NCI-H146 treated with DMSO at 0.1 percent for 48 hours (cell line): ENCODE data around the gene NLRP9.

Source experiments
- DNase-seq: peaks from one replicate; lab custom pipeline; 2025; ENCODE audit not compliant: unreplicated experiment; lab: John Stamatoyannopoulos, UW

The NLRP9 gene

DNA sequence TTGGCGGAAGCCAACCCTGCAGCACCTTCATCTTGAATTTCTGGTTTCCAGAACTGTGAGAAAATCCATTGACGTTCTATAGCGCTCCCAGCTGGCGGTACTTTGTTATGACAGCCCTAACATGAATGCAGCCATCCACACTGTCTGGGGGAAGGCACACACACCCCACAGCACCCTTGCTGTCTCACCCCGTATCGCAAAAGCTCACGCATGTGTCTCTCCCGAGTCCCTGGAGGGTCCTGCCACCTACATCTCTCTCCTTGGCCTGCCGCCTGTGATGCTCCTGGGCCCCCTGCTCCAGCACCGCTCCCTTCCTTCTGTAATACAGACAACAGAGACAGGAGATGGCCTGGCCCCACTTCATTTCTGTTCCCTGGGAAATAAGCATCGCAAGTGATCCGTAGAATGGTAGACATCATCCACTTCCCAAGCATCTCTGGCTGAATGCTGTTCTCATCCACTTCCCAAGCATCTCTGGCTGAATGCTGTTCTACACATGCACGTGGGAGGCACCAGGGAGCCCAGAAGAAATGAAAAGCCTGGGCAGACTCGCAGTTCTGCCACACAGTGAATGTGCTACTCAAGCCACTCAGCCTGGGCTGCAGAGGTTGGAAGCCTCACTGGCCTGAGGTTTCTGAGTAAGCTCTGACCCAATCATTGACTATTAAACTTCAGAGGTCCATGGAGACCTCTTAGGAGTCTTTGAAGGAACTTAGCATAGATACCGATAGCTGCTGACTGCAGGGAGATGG is 33.5 kb downstream of the NLRP9 start:
- DNase-seq = no peak

DNA sequence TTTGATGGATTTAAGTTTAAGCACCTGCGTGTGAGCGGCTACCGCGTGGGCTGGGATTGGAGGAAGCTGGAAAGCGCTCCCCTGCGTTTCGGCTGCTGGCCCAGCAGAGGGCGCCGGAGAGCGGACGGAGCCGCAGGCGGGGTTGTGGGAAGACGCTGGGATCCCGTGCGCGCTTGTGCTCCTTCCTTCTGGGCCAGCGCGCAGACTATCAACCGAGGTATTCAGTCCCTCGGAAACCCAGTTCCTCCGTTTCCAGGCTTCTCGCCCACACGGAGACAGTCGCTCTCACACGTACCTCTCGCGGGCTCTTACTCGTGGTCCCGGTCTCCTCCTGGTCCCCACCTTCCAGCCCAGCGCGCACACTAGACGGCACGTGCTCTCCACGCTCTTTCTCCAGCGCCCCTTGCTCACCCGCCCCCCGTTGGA is 34.4 kb downstream of the NLRP9 start:
- no peak for DNase-seq

DNA sequence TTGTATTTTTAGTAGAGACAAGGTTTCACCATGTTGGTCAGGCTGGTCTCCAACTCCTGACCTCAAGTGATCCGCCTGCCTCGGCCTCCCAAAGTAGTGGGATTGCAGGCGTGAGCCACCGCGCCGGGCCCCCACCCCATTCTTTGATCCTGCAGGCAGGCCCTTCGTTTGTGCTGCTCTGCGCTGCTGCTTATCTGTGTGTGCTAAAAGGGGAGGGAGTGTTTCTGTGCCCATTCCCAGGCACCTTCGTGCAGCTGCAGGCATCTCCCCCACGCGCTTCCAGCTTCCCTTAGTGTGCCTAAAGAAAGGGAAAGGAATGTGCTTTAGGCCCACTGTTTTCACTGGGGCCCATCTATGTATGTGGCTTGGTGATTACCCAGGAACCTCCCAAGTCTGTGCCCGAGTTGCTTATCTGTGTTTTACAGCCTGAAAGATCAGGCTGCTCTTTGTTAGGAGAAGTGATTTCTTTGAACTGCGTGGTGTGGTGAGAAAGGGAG is 36.0 kb downstream of the NLRP9 start:
- no peak for DNase-seq

DNA sequence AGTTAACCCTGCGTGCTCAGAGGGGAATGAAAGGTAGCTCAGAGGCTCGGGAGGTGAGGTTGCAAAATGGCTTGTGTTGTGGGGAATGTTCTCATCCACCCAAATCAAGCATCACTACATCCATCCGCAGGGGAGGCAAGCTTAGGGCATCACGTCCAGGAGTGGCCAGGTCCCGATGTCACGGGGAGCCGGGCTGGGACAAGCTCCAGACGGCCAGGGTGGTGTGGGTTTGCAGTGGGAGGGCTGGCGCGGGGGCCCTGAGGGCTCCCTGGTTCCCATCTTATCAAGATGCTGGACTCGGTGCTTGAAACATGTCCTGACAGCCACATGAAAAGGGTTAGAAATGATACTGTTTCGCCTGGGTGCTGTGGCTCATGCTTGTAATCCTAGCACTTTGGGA is 37.4 kb downstream of the NLRP9 start:
- no peak for DNase-seq

DNA sequence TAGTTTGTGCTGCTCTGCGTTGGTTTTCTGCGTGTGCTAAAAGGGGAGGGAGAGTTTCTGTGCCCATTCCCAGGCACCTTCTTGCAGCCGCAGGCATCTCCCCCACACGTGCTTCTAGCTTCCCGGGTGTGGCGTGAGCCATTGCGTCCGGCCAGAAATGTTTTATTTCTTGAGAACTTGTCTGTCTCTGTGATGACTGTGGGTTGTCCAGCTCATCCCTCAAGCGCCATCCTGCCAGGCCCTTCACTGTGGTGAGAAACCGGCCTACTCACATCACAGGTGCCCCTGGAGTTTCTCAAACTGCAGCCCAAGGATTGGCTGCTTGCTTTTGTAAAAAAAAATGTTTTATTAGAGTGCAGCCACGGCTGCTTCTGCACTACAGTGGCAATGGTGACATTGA is 39.0 kb downstream of the NLRP9 start:
- DNase-seq = no peak

DNA sequence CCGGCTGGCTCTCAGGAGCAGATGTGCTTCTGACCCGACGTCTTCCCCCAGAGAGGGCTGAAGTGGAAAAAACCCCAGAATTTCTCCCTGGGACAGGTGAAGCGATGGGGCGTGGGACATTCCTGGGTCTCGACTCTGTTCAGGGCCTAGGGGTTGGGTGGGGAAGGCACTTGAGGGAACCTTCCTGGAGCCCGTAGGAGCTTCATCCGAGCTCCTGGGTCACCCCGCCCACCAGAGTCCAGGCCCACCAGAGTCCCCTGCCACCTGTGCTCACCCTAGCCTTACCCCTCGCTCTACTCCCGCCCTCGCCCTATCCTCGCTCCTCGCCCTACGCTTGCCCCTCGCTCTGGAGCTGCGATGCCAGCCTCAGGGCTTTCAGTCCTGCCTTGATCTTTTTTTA is 39.9 kb downstream of the NLRP9 start:
- no peak for DNase-seq

DNA sequence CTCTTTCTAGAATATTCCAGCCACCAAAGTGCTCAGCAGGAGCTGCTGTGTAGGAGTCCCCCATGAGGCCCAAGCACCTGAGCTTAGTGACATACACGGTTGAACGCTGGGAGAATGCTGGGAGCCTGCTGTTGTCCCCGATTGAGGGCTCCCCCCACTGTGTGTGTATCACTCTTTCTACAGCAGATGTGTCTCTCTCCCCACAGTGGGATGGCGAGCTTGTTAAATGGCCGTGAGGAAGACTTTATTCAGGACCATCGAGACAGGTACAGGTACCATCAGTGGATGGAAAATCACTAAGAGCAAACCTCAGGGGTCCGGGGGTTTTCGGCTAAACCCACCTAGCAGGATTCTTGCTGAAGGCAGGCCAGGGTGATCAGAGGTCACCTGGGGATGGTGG is 40.5 kb downstream of the NLRP9 start:
- no peak for DNase-seq

DNA sequence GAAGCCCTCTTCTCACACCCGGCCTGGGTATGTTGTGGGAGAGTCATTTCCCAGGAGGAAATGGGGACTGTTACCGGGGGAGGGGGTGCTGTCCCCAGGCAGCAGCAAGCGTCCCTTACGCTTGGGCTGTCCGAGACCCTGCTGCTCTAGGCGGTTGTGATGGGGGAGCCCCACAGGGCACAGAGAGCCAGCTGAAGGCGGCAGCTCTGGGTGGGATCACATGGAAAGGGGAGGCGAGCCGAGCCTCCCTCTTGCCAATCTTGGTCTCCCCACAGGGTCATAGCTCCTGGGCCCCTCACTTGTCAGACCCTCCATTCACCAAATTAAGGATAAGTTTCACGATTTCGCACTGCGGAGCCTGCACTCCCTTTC is 41.1 kb downstream of the NLRP9 start:
- no peak for DNase-seq

DNA sequence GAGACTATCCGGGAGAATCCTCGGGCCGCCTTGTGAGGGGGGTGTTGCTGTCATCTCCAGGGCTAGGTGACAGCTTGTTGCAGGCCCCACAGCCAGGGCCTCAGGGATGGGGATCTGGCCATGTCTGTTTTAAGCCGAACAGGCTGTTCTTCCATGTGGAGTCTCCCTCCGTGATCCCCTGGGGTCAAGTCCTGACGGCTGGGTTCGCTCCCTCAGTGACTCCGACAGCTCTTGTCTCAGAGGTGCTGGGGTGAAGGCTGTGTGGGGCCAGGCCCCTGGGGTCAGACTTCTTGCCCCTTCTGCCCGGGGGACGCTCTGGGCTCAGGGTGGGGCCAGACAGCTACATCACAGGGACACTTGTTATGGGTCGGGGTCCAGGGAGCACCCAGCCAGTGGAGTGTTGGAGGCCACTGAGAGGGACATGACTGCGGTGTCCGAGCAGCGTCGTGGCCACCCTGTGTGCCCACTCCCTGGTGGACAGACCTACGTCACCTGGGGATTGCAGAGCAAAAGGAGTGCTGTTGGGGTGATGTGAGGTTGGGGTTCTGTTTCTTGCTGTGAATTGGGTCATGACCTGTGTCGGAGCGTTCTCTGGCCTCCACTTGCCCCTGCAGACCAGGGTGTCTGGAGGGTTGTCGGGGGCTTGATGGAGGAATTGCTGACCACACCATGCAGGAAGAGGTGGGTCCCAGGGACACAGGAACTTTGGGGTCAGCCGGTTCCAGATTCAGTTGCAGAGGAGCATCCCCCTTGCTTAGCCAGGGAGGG is 41.7 kb downstream of the NLRP9 start:
- DNase-seq = no peak

DNA sequence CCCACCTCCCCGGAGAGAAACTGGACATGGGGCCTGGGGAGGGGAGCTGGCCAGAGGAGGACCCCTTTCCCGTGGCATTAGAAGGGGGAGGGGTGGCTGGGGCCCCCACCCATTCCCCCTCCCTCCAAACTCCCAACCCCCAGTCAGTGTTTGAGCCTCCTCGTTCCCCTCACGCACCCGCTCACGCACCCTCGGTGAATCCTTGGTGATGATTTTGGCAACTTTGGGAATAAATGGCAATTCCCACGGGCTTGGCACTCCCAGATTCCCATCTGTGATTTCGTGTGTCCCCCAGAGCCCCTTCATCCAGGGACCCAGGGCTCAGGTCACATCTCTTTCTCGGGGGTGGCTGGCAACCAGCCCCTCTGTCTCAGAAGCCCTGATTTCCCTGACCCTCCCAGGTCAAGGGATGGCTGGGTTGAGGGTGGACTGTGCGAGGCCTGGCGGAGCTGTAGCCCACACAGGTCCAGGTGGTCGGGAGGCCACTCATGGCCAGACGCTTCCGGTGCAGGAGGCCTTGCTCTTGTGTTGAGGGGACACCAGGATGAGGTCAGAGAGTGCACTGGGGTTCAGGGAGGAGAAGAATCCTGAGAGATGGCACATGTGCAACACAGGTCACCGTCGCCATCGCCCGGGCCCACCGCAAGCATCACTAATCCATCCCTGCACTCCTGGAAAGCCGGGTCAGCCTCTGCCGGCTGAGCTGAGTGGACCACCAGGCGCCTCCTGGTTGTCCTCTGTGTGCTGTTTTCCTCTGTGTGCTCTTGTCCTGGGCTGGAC is 42.5 kb downstream of the NLRP9 start:
- DNase-seq = no peak

DNA sequence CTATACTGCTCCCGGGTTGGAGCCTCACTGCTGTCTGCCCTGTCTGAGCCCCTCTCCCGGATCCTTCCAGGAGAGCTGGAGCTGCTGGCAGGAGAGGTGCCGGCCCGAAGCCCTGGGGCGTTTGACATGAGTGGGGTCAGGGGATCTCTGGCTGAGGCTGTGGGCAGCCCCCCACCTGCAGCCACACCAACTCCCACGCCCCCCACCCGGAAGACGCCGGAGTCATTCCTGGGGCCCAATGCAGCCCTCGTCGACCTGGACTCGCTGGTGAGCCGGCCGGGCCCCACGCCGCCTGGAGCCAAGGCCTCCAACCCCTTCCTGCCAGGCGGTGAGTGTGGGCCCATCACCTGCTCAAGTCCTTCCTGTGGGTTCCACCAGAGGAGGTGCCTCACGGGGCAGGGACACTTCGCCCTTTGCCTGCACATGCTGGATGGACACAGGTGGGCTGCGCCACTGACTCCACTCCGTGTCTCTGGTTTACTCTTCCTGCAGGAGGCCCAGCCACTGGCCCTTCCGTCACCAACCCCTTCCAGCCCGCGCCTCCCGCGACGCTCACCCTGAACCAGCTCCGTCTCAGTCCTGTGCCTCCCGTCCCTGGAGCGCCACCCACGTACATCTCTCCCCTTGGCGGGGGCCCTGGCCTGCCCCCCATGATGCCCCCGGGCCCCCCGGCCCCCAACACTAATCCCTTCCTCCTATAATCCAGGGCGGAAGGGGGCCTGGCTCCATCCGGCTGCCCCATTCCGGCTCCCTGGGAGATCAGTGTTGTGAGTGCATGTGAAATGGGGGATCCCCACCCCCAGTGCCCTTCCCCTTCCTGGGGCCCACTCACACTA is 43.3 kb downstream of the NLRP9 start:
- no peak for DNase-seq

DNA sequence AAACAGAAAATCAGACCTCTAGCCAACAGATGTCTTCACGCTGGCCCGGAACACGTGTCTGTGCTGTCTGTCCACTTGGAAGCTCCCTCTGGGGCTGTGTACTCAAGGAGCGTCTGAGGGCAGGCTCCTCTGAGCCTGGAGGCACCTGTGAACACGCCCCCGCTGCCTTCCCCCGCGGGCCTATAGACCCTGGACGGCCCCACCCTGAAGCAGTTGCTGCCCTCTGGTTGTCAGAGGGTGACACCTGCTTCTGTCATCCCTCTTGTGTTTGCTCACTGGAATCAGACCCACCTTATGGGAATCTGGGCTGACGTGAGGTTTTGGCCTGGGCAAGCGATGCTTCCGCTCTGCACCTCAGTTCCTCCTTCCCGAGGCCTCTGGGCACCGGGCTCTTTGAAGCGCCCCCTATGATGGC is 44.0 kb downstream of the NLRP9 start:
- DNase-seq = no peak

DNA sequence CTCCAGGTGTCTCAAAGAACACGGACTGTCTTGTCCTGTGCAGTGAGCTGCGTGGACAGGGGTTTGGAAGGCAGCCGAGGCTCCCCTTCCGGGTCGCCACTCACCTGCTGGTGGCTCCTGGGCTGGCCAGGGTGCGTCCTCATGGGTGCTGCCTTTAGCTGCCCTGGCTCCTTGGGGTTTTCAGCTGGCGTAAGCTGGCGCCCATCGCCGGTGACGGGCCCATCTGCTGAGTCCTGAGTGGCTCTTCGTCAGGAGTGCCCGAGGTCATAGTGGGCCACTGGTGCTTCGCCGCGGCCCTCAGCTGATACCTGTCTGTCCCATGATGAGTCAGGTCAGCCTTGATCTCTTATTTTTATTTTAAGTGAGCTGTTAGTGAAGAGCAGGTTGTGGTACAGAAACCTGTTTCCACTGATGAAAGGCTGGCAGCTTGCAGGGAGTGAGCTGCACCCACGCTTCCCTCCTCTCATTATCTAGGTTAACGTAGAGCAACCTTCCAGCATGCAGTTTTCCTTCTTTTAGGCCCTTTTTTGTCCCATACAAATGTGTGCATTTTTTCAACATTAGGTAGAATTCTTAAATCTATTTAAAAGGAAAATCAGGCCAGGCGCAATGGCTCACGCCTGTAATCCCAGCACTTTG is 44.7 kb downstream of the NLRP9 start:
- no peak for DNase-seq

DNA sequence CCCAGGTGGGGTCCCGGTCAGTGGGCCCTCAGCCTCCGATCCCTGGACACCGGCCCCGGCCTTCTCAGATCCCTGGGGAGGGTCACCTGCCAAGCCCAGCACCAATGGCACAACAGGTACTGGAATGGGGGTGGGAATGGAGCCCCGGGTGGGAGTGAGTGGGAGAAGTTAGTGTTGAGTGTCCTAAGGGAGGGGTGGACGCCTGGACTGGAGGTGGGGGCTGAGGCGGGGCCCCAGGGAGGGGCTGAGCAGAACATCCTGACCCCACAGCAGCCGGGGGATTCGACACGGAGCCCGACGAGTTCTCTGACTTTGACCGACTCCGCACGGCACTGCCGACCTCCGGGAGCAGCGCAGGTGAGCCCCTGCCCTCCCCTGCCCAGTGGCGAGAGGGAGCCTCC is 45.5 kb downstream of the NLRP9 start:
- no peak for DNase-seq

DNA sequence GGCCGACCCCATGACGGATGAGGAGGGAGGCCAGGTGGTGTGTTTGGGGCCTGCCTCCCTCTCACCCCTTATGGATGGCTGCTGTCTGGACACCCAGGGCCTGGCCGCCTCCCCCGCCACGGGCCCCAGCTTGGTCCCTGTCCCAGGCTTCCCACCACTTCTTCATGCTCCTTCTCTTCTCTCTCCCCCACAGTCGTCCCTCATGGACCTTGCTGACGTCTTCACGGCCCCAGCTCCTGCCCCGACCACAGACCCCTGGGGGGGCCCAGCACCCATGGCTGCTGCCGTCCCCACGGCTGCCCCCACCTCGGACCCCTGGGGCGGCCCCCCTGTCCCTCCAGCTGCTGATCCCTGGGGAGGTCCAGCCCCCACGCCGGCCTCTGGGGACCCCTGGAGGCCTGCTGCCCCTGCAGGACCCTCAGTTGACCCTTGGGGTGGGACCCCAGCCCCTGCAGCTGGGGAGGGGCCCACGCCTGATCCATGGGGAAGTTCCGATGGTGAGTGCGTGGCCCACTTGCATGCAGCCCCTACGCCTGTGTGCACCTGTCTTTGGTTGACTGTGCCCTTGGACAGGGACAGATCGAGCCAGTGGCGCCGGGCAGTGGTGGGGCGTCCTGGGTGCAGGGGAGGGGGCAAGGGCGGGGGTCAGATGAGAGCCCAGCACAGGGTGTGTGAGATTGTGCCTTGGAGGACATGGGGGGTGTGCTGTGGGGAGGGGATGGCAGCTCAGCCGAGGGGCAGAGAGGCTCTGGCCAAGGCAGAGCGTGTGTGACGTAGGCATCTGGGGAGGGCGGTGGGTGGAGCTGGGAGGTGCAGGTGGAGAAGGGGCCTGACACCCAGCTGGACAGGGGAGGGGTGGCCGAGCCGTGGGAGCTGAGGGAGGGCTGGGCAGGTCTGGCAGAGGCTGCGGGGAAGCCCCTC is 46.4 kb downstream of the NLRP9 start:
- no peak for DNase-seq

DNA sequence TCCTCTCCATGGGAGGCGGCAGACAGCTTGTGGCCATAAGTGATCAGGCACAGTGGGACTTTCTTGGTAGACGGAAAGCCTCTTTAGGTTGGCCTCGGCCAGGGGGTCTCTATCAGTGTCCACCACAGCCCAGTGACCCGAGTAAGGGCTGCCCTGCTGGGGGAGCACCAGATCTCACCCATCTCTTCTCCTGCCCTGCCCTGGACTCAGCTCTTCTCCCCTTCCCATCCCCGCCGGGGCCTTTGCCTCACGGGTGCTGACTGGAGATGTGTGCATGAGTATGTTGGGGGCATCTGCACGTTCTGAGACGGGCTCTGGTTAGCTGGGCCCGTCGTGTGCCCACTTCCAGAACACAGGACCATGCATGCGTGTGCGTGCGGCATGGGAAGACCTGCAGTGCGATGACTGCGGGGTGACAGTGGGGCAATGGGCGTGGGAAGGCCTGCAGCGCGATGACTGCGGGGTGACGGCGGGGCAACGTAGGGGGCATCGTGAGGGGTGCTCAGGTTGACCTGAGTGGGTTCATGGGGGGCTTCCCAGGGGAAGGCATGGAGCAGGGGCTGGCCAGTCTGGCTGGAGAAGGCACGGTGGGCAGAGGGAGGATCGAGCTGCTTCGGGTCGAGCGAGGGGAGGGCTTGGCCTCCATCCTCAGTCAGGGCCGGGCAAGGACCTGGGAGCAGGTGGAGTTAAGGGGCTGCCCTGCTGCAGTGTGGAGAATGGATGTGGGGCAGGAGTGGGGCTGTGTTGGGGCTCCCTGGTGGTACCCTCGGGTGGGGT is 47.2 kb downstream of the NLRP9 start:
- DNase-seq = no peak

DNA sequence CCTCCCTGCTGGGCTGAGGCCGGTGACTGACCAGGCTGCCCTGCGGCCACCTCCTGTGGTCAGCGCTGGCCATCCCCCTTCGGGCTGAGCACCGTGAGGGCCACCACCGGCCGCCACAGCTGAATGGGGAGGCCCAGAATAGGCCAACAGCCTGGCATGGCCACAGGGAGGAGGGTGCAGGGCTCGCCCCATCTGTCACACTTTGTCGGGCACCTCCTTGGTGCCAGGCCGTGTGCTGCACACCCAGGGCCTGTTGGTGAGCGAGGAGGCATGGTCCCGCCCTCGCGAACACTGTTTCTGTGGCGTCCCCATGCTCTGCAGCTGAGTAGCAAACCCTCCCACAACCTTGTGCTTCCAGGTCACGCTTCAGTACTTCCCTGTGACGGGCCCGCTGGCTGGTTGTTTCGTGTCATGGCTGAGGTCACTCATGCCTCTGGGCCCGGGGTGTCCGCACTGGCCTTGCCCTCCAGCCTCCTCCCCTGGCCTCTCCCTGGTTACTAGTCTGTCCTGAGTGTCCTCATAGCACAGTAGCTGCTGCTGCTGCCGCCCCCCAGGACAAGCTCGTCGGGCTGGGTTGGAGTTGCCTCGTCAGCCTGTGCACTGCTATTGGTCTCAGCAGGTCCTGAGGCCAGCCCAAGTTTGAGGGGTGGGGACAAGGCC is 48.0 kb downstream of the NLRP9 start:
- no peak for DNase-seq
